ENCODE results near the gene GCC2.
"Not testable (repeated sequence)": the region's sequence is repeated elsewhere in the genome, so short reads cannot be mapped to it uniquely, and the experiment has no call there.

GCC2 gene

GRCh38 chr2:108446703-108447102 is 2.3 kb upstream of the GCC2 start:
- no peak for DNase-seq

- DNase-seq: no peak
These were observed 894 bp upstream of the GCC2 start for GRCh38 chr2:108447947-108448677.

GRCh38 chr2:108449410-108450130 is 564 bp downstream of the GCC2 start:
- DNase-seq: no peak

GRCh38 chr2:108450863-108451262 is 1.9 kb downstream of the GCC2 start:
- no peak for DNase-seq

GRCh38 chr2:108451976-108452375 is 3.0 kb downstream of the GCC2 start:
- no peak for DNase-seq

- not testable (repeated sequence) for DNase-seq
These were observed 4.5 kb downstream of the GCC2 start for GRCh38 chr2:108453530-108453929.

- DNase-seq: no peak
These were observed 5.4 kb downstream of the GCC2 start for GRCh38 chr2:108454440-108454839.

- no peak for DNase-seq
These were observed 6.6 kb downstream of the GCC2 start for GRCh38 chr2:108455571-108455970.

- DNase-seq: no peak
These were observed 9.1 kb downstream of the GCC2 start for GRCh38 chr2:108458082-108458481.

- DNase-seq: no peak
These were observed 10.4 kb downstream of the GCC2 start for GRCh38 chr2:108459441-108459840.

GRCh38 chr2:108460345-108461037 is 11.5 kb downstream of the GCC2 start:
- DNase-seq: no peak

- DNase-seq: no peak
These were observed 28.1 kb downstream of the GCC2 start for GRCh38 chr2:108477099-108477498.

- no peak for DNase-seq
These were observed 36.2 kb downstream of the GCC2 start for GRCh38 chr2:108485253-108485652.

- DNase-seq: no peak
These were observed 41.6 kb downstream of the GCC2 start for GRCh38 chr2:108490506-108491122.

GRCh38 chr2:108491848-108492247 is 42.8 kb downstream of the GCC2 start:
- DNase-seq: no peak

GRCh38 chr2:108492364-108492763 is 43.4 kb downstream of the GCC2 start:
- no peak for DNase-seq

GRCh38 chr2:108496167-108496566 is 47.2 kb downstream of the GCC2 start:
- not testable (repeated sequence) for DNase-seq

GRCh38 chr2:108507620-108508019 is 58.6 kb downstream of the GCC2 start:
- not testable (repeated sequence) for DNase-seq

GRCh38 chr2:108512431-108512830 is 63.4 kb downstream of the GCC2 start:
- not testable (repeated sequence) for DNase-seq

- DNase-seq: not testable (repeated sequence)
These were observed 65.5 kb downstream of the GCC2 start for GRCh38 chr2:108514478-108514877.

- DNase-seq: not testable (repeated sequence)
These were observed 75.7 kb downstream of the GCC2 start for GRCh38 chr2:108524688-108525087.

- not testable (repeated sequence) for DNase-seq
These were observed 76.3 kb downstream of the GCC2 start for GRCh38 chr2:108525258-108525657.

GRCh38 chr2:108531674-108532055 is 82.7 kb downstream of the GCC2 start:
- no peak for DNase-seq
